Measurements from ENCODE around the gene METTL5.

The METTL5 gene

GRCh38 chr2:169815849-169816248, 8.9 kb downstream of the METTL5 start:
- Histone ChIP-seq H3K27me3 (ENCODE audit: insufficient read depth, low read length, poor library complexity) (no peaks in the 10 kb centered on the region), H3K4me3 (ENCODE audit: low read depth in 1 of 2, low read length in 2 of 2) (no peak overlapping the region), H3K79me2 (ENCODE audit: insufficient read depth, low read length) (peaks cover 27% of the 10 kb centered on the region), H3K9ac (ENCODE audit: low read depth, low read length) (no peak overlapping the region), H3K4me1 (ENCODE audit: insufficient read depth, low read length) (0 out of 2 replicates have a peak, but pooled peaks cover 3% of the 10 kb centered on the region), H2AFZ (ENCODE audit: low read depth, low read length) (no peak overlapping the region), H3K27ac (ENCODE audit: low read length) (no peak overlapping the region), H3K4me2 (ENCODE audit: insufficient read depth, low read length) (no peak overlapping the region), H4K20me1 (ENCODE audit: insufficient read depth, low read length) (no peaks in the 10 kb centered on the region), H3K36me3 (ENCODE audit: insufficient read depth, low read length) (peaks cover 81% of the 10 kb centered on the region), H3K9me3 (ENCODE audit: insufficient read depth, low read length, severe bottlenecking) (no peaks in the 10 kb centered on the region)
- no peak for TF ChIP-seq EZH2 (IDR thresholded peaks at IDR 0.05; ENCODE audit: borderline replicate concordance, low read depth, low read length, severe bottlenecking)
- TF ChIP-seq CTCF (IDR thresholded peaks at IDR 0.05; ENCODE audit: borderline replicate concordance, extremely low read depth, low read length, poor library complexity, severe bottlenecking) = no peak
- no peak for ATAC-seq (ENCODE audit: insufficient read depth, low read depth)
- no peak for DNase-seq

- Histone ChIP-seq H3K27ac (ENCODE audit: low read length) (no peak overlapping the region), H3K36me3 (ENCODE audit: insufficient read depth, low read length) (peaks cover 87% of the 10 kb centered on the region)
- DNase-seq = no peak
Measured at GRCh38 chr2:169808221-169808620, 16.5 kb downstream of the METTL5 start.

GRCh38 chr2:169806586-169806985, 18.1 kb downstream of the METTL5 start:
- H3K9me3 ChIP-seq (ENCODE audit: insufficient read depth, low read length, severe bottlenecking) = no peaks in the 10 kb centered on the region
- no peak overlapping the region for H2AFZ ChIP-seq (ENCODE audit: low read depth, low read length)
- peaks cover 40% of the 10 kb centered on the region for H3K79me2 ChIP-seq (ENCODE audit: insufficient read depth, low read length)
- H3K4me1 ChIP-seq (ENCODE audit: insufficient read depth, low read length) = peaks cover 12% of the 10 kb centered on the region; the same call in 1 of the 2 replicates
- no peak for ATAC-seq (ENCODE audit: insufficient read depth, low read depth)
- peaks cover 8% of the 10 kb centered on the region; the same call in 1 of the 2 replicates for H4K20me1 ChIP-seq (ENCODE audit: insufficient read depth, low read length)
- no peaks in the 10 kb centered on the region for H3K27me3 ChIP-seq (ENCODE audit: insufficient read depth, low read length, poor library complexity)
- no peak overlapping the region for H3K27ac ChIP-seq (ENCODE audit: low read length)
- no peak for TF ChIP-seq EZH2 (IDR thresholded peaks at IDR 0.05; ENCODE audit: borderline replicate concordance, low read depth, low read length, severe bottlenecking)
- no peak for TF ChIP-seq CTCF (IDR thresholded peaks at IDR 0.05; ENCODE audit: borderline replicate concordance, extremely low read depth, low read length, poor library complexity, severe bottlenecking)
- no peak overlapping the region for H3K4me2 ChIP-seq (ENCODE audit: insufficient read depth, low read length)
- no peak for DNase-seq
- H3K36me3 ChIP-seq (ENCODE audit: insufficient read depth, low read length) = peaks cover 86% of the 10 kb centered on the region
- no peak overlapping the region for H3K4me3 ChIP-seq (ENCODE audit: low read depth in 1 of 2, low read length in 2 of 2)
- H3K9ac ChIP-seq (ENCODE audit: low read depth, low read length) = no peak overlapping the region

More at GRCh38 chr2:169808221-169808620, 16.5 kb downstream of the METTL5 start:
- no peak for ATAC-seq (ENCODE audit: insufficient read depth, low read depth)
- Histone ChIP-seq H3K9me3 (ENCODE audit: insufficient read depth, low read length, severe bottlenecking) (no peaks in the 10 kb centered on the region), H3K4me3 (ENCODE audit: low read depth in 1 of 2, low read length in 2 of 2) (no peak overlapping the region), H3K27me3 (ENCODE audit: insufficient read depth, low read length, poor library complexity) (no peaks in the 10 kb centered on the region), H3K4me1 (ENCODE audit: insufficient read depth, low read length) (no peaks in the 10 kb centered on the region; the same call in 1 of the 2 replicates), H4K20me1 (ENCODE audit: insufficient read depth, low read length) (peaks cover 4% of the 10 kb centered on the region; the same call in 1 of the 2 replicates), H3K9ac (ENCODE audit: low read depth, low read length) (no peak overlapping the region), H3K79me2 (ENCODE audit: insufficient read depth, low read length) (peaks cover 24% of the 10 kb centered on the region), H3K4me2 (ENCODE audit: insufficient read depth, low read length) (no peak overlapping the region), H2AFZ (ENCODE audit: low read depth, low read length) (no peak overlapping the region)
- TF ChIP-seq EZH2 (IDR thresholded peaks at IDR 0.05; ENCODE audit: borderline replicate concordance, low read depth, low read length, severe bottlenecking) (no peak), CTCF (IDR thresholded peaks at IDR 0.05; ENCODE audit: borderline replicate concordance, extremely low read depth, low read length, poor library complexity, severe bottlenecking) (no peak)

Data from DND-41 (cell line).